Fibroblast of peridontal ligament (primary cell): ENCODE results near the gene CTNNBIP1.

Source experiments
- DNase-seq: peaks from one replicate; pipeline ENCODE4 v3.0.0-alpha.2; 2010; ENCODE audit errors: extremely low read depth

CTNNBIP1 gene

DNA sequence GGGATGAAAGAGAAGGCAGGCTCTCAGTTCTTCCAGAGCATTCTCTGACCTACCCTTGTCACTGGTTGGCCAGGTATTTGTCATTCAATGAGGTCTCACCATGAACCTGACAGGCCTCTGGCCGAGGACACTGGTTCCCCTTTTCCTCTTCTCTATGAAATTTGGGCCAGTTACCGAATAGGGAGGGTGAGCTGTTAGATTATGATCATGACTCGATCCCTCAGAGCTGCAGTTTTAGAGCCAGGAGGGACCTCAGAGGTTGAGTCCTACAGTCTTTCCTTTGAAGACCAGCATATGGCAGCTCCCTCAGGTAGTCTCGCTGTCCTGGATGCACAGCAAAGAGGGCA, 56.8 kb downstream of the CTNNBIP1 start:
- no peak for DNase-seq

GRCh38 chr1:9852410-9853248, 57.4 kb downstream of the CTNNBIP1 start:
- DNase-seq, result peak; percentile 67

DNA sequence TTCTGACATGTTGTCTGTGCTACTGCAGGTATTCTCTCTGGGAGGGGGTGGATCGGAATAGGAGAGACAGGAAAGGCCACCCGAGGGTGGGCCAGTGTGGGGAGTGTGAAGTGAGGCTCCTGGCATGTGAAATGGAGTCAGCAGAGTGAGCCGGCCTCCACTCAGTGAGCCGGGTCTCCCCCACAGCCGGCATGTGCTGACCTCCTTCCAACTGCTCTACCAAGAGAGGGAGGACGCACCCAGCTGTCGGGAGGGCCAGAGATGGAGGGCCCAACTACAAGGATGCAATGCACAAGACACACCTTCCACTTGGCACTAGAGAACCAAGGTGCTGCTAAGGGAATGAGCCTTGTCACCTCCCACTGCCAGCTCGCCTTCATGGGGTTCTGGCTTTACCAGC, 58.1 kb downstream of the CTNNBIP1 start:
- DNase-seq, result no peak

GRCh38 chr1:9850442-9851162, 59.5 kb downstream of the CTNNBIP1 start:
- no peak for DNase-seq

- no peak for DNase-seq
These were observed 60.2 kb downstream of the CTNNBIP1 start for GRCh38 chr1:9849691-9850441.

DNA sequence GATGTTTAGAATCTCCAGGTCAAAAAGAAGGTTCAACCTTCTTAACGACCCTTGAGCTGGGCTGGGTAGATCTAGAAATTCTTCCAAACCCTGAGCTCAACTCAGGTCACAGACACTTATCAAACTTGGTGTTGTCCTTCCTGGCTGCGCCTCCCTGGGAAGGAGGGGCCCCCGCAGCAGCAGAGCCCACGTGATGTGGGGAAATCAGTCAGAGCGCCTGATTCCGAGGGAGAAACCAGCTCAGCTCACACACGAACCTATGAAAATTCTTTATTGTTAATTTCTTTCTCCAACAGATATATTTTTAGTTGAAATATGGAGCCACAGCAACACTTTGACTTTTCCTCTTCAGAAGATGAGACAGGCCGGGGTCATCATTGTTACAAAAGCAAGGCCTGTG, 62.0 kb downstream of the CTNNBIP1 start:
- DNase-seq, result no peak

GRCh38 chr1:9847269-9847668, 62.8 kb downstream of the CTNNBIP1 start:
- no peak for DNase-seq

- no peak for DNase-seq
These were observed 63.4 kb downstream of the CTNNBIP1 start for GRCh38 chr1:9846611-9847171.

GRCh38 chr1:9845914-9846313, 64.2 kb downstream of the CTNNBIP1 start:
- no peak for DNase-seq

DNA sequence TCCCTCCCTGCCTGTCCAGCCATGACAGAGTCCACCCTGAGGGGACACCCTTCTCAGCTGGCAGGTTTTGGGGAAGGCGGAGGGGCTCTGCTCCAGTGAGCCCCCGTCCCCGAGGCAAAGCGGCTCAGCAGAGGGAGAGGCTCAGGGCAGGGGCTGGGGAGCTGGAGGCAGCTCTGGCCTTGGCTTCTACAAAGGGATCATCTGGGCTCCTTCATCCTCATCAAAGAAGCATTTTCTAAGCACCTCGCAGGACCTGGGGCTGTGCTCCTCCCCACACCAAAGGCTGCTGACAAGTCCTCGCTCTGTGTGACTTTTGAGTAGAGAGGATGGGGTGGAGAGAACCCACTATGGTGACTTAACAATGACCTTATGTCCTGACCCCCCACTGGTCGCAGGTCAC, 65.3 kb downstream of the CTNNBIP1 start:
- no peak for DNase-seq

- peak; percentile 29 for DNase-seq
These were observed 66.0 kb downstream of the CTNNBIP1 start for GRCh38 chr1:9844106-9844505.

DNA sequence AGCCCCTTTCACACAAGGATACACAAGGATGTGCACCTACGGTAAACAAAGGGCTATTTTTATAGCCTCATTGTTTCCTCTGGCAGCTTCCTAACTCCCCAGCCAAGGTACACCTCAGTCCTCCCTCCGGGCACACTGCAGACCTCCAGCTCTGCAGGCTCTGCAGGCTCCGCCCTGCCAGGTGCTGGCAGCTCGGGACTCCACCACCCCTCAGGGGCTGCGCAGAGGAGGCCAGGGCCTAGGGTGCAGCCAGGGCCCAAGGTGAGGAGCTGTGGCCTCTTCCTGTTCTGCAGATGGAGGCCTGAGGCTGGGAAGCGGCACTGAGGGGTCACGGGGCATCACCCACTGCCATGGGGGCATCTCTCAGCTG, 66.5 kb downstream of the CTNNBIP1 start:
- DNase-seq, result no peak

- no peak for DNase-seq
These were observed 67.1 kb downstream of the CTNNBIP1 start for GRCh38 chr1:9842781-9843575.

DNA sequence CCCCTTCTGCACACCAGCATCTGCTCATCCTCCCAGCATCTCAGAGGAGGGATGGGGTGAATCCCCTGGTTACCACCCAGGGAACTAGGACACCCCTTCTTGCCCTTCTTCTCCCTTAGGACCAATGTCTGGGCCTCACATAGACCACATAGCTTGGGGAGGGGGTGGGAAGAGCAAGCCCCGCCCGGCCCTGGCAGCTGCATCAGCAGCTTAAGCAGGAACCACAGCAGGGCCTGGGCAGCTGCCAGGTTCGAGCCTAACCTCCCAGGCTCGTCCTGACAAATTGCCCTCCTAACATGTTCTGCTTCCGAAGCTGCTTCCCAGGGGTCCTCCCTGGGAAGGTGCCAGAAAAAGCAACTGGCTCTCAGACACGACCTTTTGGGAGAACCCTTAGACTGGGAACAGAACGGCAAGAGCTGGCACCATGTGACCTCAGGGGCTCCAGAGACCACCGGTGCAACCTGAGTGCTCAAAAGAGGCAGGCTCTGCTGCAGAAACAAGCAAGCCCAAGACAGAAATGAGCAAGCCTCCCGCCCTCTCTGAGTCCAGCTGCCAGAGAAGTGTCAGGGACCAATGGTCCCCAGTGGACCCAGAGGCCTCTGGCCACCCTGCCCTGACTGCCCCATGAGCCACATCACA, 67.9 kb downstream of the CTNNBIP1 start:
- DNase-seq, result peak; percentile 42

- no peak for DNase-seq
These were observed 68.6 kb downstream of the CTNNBIP1 start for GRCh38 chr1:9841460-9841859.

GRCh38 chr1:9840176-9840575, 69.9 kb downstream of the CTNNBIP1 start:
- no peak for DNase-seq

- no peak for DNase-seq
These were observed 71.1 kb downstream of the CTNNBIP1 start for GRCh38 chr1:9838946-9839345.

DNA sequence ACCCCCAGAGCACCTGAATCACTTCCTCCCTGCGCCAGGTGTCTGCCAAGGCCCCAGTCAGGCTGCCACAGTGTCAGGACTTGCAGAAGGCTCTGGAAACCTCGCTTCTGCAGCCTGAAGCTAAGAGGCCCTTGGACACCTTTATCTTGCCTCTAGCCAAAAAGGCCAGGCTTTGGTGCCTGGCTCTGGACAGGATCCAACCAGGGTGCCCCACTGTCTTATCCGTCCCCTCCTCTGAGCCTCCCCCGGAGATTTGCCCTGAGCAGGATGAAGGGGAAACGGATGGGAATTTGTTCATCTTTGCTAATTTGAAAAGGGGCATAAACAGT, 73.5 kb downstream of the CTNNBIP1 start:
- no peak for DNase-seq

- DNase-seq, result peak; percentile 35
These were observed 74.1 kb downstream of the CTNNBIP1 start for GRCh38 chr1:9835758-9836631.

GRCh38 chr1:9835404-9835757, 74.7 kb downstream of the CTNNBIP1 start:
- no peak for DNase-seq
